Common myeloid progenitor, CD34-positive (primary cell): ENCODE measurements around the gene SLC28A1.

Source experiments
- CTCF ChIA-PET: fragments of 350-600 bp; sonication (Branson Sonifier 250); formaldehyde crosslinking; loops from one replicate; lab custom pipeline; 2021; ENCODE audit warnings: antibody characterized with exemption; lab: Charles Lee
- POLR2A ChIA-PET: fragments of 350-600 bp; sonication (Branson Sonifier 250); formaldehyde crosslinking; loops from one replicate; lab custom pipeline; 2021; ENCODE audit warnings: antibody characterized with exemption; lab: Charles Lee
- DNase-seq, 3 donors: peaks; one replicate each; pipeline versions ENCODE4 v3.0.0 to v3.0.0-alpha.2; 2013
- H3K27ac ChIP-seq, 2 experiments: 1 replicate in 1 of 2; 2 replicates in 1 of 2; pipeline ENCODE4 v1.7.0; 2013; ENCODE audit warnings: inconsistent platforms in 2 of 2, low read length in 2 of 2, mild to moderate bottlenecking in 2 of 2, low read depth in 1 of 2, moderate library complexity in 1 of 2; ENCODE audit not compliant: severe bottlenecking in 2 of 2, insufficient read depth in 1 of 2, poor library complexity in 1 of 2
- H3K27me3 ChIP-seq, 5 experiments: replicated peaks in 2 of 5; 1 replicate in 3 of 5; 2 replicates in 2 of 5; pipeline versions ENCODE4 v1.6.1 to v1.7.0; 2013; ENCODE audit warnings: low read length in 4 of 5, mild to moderate bottlenecking in 2 of 5, moderate library complexity in 2 of 5, inconsistent platforms in 1 of 5; ENCODE audit not compliant: insufficient read depth in 5 of 5, control insufficient read depth in 4 of 5
- H3K36me3 ChIP-seq, 4 experiments: 1 replicate in 2 of 4; 2 replicates in 2 of 4; pipeline versions ENCODE4 v1.6.1 to v1.7.0; 2013; ENCODE audit warnings: low read length in 3 of 4, control low read depth in 1 of 4, mild to moderate bottlenecking in 1 of 4; ENCODE audit not compliant: control insufficient read depth in 4 of 4, insufficient read depth in 4 of 4
- H3K4me1 ChIP-seq, 4 experiments: 1 replicate in 3 of 4; 2 replicates in 1 of 4; pipeline versions ENCODE4 v1.6.1 to v1.7.1; 2013; ENCODE audit warnings: low read length in 3 of 4, mild to moderate bottlenecking in 3 of 4, control low read depth in 1 of 4, inconsistent platforms in 1 of 4, moderate library complexity in 1 of 4; ENCODE audit not compliant: control insufficient read depth in 4 of 4, insufficient read depth in 4 of 4; ENCODE audit errors: control extremely low read depth in 1 of 4
- H3K4me3 ChIP-seq, 7 experiments: 1 replicate in 4 of 7; 2 replicates in 3 of 7; pipeline versions ENCODE4 v1.5.1 to v1.7.0; 2013; ENCODE audit warnings: mild to moderate bottlenecking in 7 of 7, low read length in 6 of 7, moderate library complexity in 6 of 7, inconsistent platforms in 2 of 7, low read depth in 2 of 7, control low read depth in 1 of 7; ENCODE audit not compliant: insufficient read depth in 4 of 7, control insufficient read depth in 1 of 7; ENCODE audit errors: extremely low read depth in 1 of 7
- H3K9me3 ChIP-seq, 5 experiments: 1 replicate in 4 of 5; 2 replicates in 1 of 5; pipeline versions ENCODE4 v1.6.1 to v1.7.1; 2013; ENCODE audit warnings: low read length in 4 of 5, mild to moderate bottlenecking in 2 of 5, inconsistent platforms in 1 of 5, low read depth in 1 of 5, moderate library complexity in 1 of 5; ENCODE audit not compliant: control insufficient read depth in 4 of 5, insufficient read depth in 2 of 5; ENCODE audit errors: control extremely low read depth in 1 of 5
- WGBS: methylation state at CpG from one replicate; pipeline ENCODE4 v1.1.5; 2013; ENCODE audit not compliant: insufficient coverage; 5-methylcytosine and 5-hydroxymethylcytosine counted together

The SLC28A1 gene

GRCh38 chr15:84947947-84948830 is 63.7 kb downstream of the SLC28A1 start:
- ChIA-PET POLR2A (no interaction called here), CTCF (interaction anchor here (1.0 to 1.7 kb wide), 2 partner anchors 96 to 99 kb away, joined by 3 read pairs; no protein-coding TSS in a partner anchor)
- Histone ChIP-seq H3K36me3 (no peaks in the 10 kb centered on the region), H3K9me3 (no peaks in the 10 kb centered on the region), H3K27me3 (no peaks in the 10 kb centered on the region), H3K4me3 (no peak overlapping the region), H3K4me1 (no peaks in the 10 kb centered on the region), H3K27ac (no peak overlapping the region)
- DNase-seq, result no peak
- WGBS, result 96% methylated on average over 3 of the region's 4 CpGs

- 100% methylated on average over 2 of the region's 2 CpGs for WGBS
- ChIA-PET POLR2A (no interaction called here), CTCF (interaction anchor here (1.0 kb wide), 1 partner anchor 95 kb away, joined by 3 read pairs; no protein-coding TSS in a partner anchor)
- no peak for DNase-seq
- no peaks in the 10 kb centered on the region for H3K36me3 ChIP-seq
- H3K9me3 ChIP-seq, result no peaks in the 10 kb centered on the region
- no peak overlapping the region for H3K4me3 ChIP-seq
- H3K4me1 ChIP-seq, result no peaks in the 10 kb centered on the region
- H3K27ac ChIP-seq, result no peak overlapping the region
- H3K27me3 ChIP-seq, result no peaks in the 10 kb centered on the region
Measured at GRCh38 chr15:84949043-84949442, 64.6 kb downstream of the SLC28A1 start.

GRCh38 chr15:84949845-84950569 is 65.5 kb downstream of the SLC28A1 start:
- no peaks in the 10 kb centered on the region for H3K27me3 ChIP-seq
- DNase-seq, result no peak
- no peaks in the 10 kb centered on the region for H3K4me1 ChIP-seq
- CTCF ChIA-PET, result interaction anchor here (0.6 kb wide), 1 partner anchor 645 kb away, joined by 3 read pairs; no protein-coding TSS in a partner anchor
- peak overlapping the region in 1 of 2 experiments; percentile 46 for H3K27ac ChIP-seq
- H3K4me3 ChIP-seq, result no peak overlapping the region
- no peaks in the 10 kb centered on the region for H3K36me3 ChIP-seq
- 90% methylated on average over 5 of the region's 7 CpGs for WGBS
- POLR2A ChIA-PET, result no interaction called here
- H3K9me3 ChIP-seq, result no peaks in the 10 kb centered on the region

GRCh38 chr15:84950570-84951111 is 66.2 kb downstream of the SLC28A1 start:
- Histone ChIP-seq H3K9me3 (no peaks in the 10 kb centered on the region), H3K4me1 (peaks cover 0 to 4% (median 3%) of the 10 kb centered on the region in 4 experiments), H3K27me3 (no peaks in the 10 kb centered on the region), H3K4me3 (no peak overlapping the region), H3K27ac (peak overlapping the region in 1 of 2 experiments; percentile 46), H3K36me3 (no peaks in the 10 kb centered on the region)
- ChIA-PET CTCF (interaction anchor here (0.6 kb wide), 1 partner anchor 644 kb away, joined by 3 read pairs; no protein-coding TSS in a partner anchor), POLR2A (no interaction called here)
- 96% methylated on average over 7 of the region's 7 CpGs for WGBS
- DNase-seq, result no peak

DNA sequence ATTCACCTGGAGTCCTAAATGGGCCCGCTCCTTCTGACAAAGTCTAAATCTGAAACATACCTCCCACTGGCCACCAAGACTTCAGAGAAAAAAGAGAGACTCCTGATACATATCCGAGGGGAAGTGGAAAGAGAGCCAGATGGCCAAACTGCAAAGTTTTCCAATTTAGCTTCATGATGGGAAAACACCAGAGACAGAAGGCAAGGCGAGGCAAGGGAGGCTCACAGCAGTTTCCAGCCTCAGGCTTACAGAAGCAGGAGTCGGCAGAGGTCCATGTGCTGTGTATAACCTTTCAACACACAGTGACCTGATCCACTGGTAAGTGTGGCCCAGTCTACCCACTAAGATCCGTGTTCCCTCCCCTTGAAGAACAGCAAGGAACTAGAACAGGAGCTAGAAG is 67.3 kb downstream of the SLC28A1 start:
- Histone ChIP-seq H3K4me1 (peaks cover 0 to 7% (median 4%) of the 10 kb centered on the region in 4 experiments), H3K36me3 (no peaks in the 10 kb centered on the region), H3K9me3 (no peaks in the 10 kb centered on the region), H3K27me3 (no peaks in the 10 kb centered on the region), H3K4me3 (no peak overlapping the region), H3K27ac (no peak overlapping the region)
- DNase-seq, result no peak
- 100% methylated on average over 3 of the region's 5 CpGs for WGBS
- ChIA-PET POLR2A (no interaction called here), CTCF (interaction anchor here (0.8 kb wide), 1 partner anchor 20 kb away, joined by 4 read pairs; no protein-coding TSS in a partner anchor)

GRCh38 chr15:84953136-84953535 is 68.7 kb downstream of the SLC28A1 start:
- Histone ChIP-seq H3K4me1 (peaks cover 0 to 7% (median 4%) of the 10 kb centered on the region in 4 experiments), H3K27ac (no peak overlapping the region), H3K4me3 (no peak overlapping the region), H3K36me3 (no peaks in the 10 kb centered on the region), H3K27me3 (no peaks in the 10 kb centered on the region), H3K9me3 (no peaks in the 10 kb centered on the region)
- CTCF ChIA-PET, result interaction anchor here (0.7 to 1.9 kb wide), 4 partner anchors 9 to 94 kb away, joined by 3 to 5 read pairs (median 3); no protein-coding TSS in a partner anchor
- WGBS, result 98% methylated on average over 4 of the region's 4 CpGs
- POLR2A ChIA-PET, result no interaction called here
- no peak for DNase-seq
